ENCODE measurements around the gene ADK.
"Not testable (repeated sequence)": the region's sequence is repeated elsewhere in the genome, so short reads cannot be mapped to it uniquely, and the experiment has no call there.

ADK gene

GRCh38 chr10:74436523-74437170 lies 285.6 kb downstream of the ADK start:
- H3K4me1 Mint-ChIP-seq, result no peaks in the 10 kb centered on the region
- H3K36me3 Mint-ChIP-seq (ENCODE audit: insufficient read depth), result no peaks in the 10 kb centered on the region
- H3K4me3 Mint-ChIP-seq, result no peak overlapping the region
- no peak overlapping the region for H3K27ac Mint-ChIP-seq (ENCODE audit: low read depth)
- ATAC-seq (replicated peaks; ENCODE audit: extremely low read depth, poor library complexity, severe bottlenecking) (no peak), DNase-seq (ENCODE audit: low spot score in 2 of 2) (no peak)
- no peaks in the 10 kb centered on the region for H3K27me3 Mint-ChIP-seq
- no peaks in the 10 kb centered on the region for H3K9me3 Mint-ChIP-seq

- Mint-ChIP-seq H3K27me3 (no peaks in the 10 kb centered on the region), H3K9me3 (no peaks in the 10 kb centered on the region), H3K36me3 (ENCODE audit: insufficient read depth) (no peaks in the 10 kb centered on the region), H3K4me3 (no peak overlapping the region), H3K27ac (ENCODE audit: low read depth) (no peak overlapping the region), H3K4me1 (no peaks in the 10 kb centered on the region)
- ATAC-seq (replicated peaks; ENCODE audit: extremely low read depth, poor library complexity, severe bottlenecking) (no peak), DNase-seq (ENCODE audit: low spot score in 2 of 2) (no peak)
These were observed 286.8 kb downstream of the ADK start for GRCh38 chr10:74437822-74438221.

- no peak overlapping the region for H3K4me3 Mint-ChIP-seq
- H3K9me3 Mint-ChIP-seq, result no peaks in the 10 kb centered on the region
- ATAC-seq (replicated peaks; ENCODE audit: extremely low read depth, poor library complexity, severe bottlenecking), result no peak
- H3K27me3 Mint-ChIP-seq, result no peaks in the 10 kb centered on the region
- DNase-seq (ENCODE audit: low spot score in 2 of 2), result no peak
- H3K27ac Mint-ChIP-seq (ENCODE audit: low read depth), result no peak overlapping the region
- no peaks in the 10 kb centered on the region for H3K36me3 Mint-ChIP-seq (ENCODE audit: insufficient read depth)
- no peaks in the 10 kb centered on the region for H3K4me1 Mint-ChIP-seq
These were observed 288.2 kb downstream of the ADK start for GRCh38 chr10:74439213-74439612.

GRCh38 chr10:74445493-74445892 lies 294.5 kb downstream of the ADK start:
- Mint-ChIP-seq H3K4me1 (no peaks in the 10 kb centered on the region), H3K9me3 (no peaks in the 10 kb centered on the region), H3K27ac (ENCODE audit: low read depth) (no peak overlapping the region), H3K4me3 (no peak overlapping the region), H3K27me3 (no peaks in the 10 kb centered on the region), H3K36me3 (ENCODE audit: insufficient read depth) (no peaks in the 10 kb centered on the region)
- ATAC-seq (replicated peaks; ENCODE audit: extremely low read depth, poor library complexity, severe bottlenecking), result no peak
- no peak for DNase-seq (ENCODE audit: low spot score in 2 of 2)

- Mint-ChIP-seq H3K36me3 (ENCODE audit: insufficient read depth) (no peaks in the 10 kb centered on the region), H3K9me3 (no peaks in the 10 kb centered on the region), H3K4me3 (no peak overlapping the region), H3K27ac (ENCODE audit: low read depth) (no peak overlapping the region), H3K4me1 (no peaks in the 10 kb centered on the region), H3K27me3 (no peaks in the 10 kb centered on the region)
- ATAC-seq (replicated peaks; ENCODE audit: extremely low read depth, poor library complexity, severe bottlenecking) (no peak), DNase-seq (ENCODE audit: low spot score in 2 of 2) (no peak)
These were observed 299.6 kb downstream of the ADK start for GRCh38 chr10:74450602-74451001.

- H3K4me3 Mint-ChIP-seq, result no peak overlapping the region
- ATAC-seq (replicated peaks; ENCODE audit: extremely low read depth, poor library complexity, severe bottlenecking) (no peak), DNase-seq (ENCODE audit: low spot score in 2 of 2) (no peak)
- H3K27me3 Mint-ChIP-seq, result no peaks in the 10 kb centered on the region
- peak overlapping the region; percentile 56 for H3K27ac Mint-ChIP-seq (ENCODE audit: low read depth)
- H3K4me1 Mint-ChIP-seq, result no peaks in the 10 kb centered on the region
- no peaks in the 10 kb centered on the region for H3K9me3 Mint-ChIP-seq
- H3K36me3 Mint-ChIP-seq (ENCODE audit: insufficient read depth), result peaks cover 2% of the 10 kb centered on the region
These were observed 300.3 kb downstream of the ADK start for GRCh38 chr10:74451127-74451829.

GRCh38 chr10:74453169-74453568 lies 302.1 kb downstream of the ADK start:
- H3K27ac Mint-ChIP-seq (ENCODE audit: low read depth), result no peak overlapping the region
- H3K4me3 Mint-ChIP-seq, result no peak overlapping the region
- H3K36me3 Mint-ChIP-seq (ENCODE audit: insufficient read depth), result peaks cover 2% of the 10 kb centered on the region
- H3K4me1 Mint-ChIP-seq, result no peaks in the 10 kb centered on the region
- peaks cover 6% of the 10 kb centered on the region for H3K9me3 Mint-ChIP-seq
- ATAC-seq (replicated peaks; ENCODE audit: extremely low read depth, poor library complexity, severe bottlenecking) (no peak), DNase-seq (ENCODE audit: low spot score in 2 of 2) (no peak)
- no peaks in the 10 kb centered on the region for H3K27me3 Mint-ChIP-seq

GRCh38 chr10:74457478-74457877 lies 306.5 kb downstream of the ADK start:
- H3K4me1 Mint-ChIP-seq; DNase-seq (ENCODE audit: low spot score in 2 of 2); H3K27me3 Mint-ChIP-seq; H3K9me3 Mint-ChIP-seq; ATAC-seq (replicated peaks; ENCODE audit: extremely low read depth, poor library complexity, severe bottlenecking); H3K27ac Mint-ChIP-seq (ENCODE audit: low read depth); H3K36me3 Mint-ChIP-seq (ENCODE audit: insufficient read depth); H3K4me3 Mint-ChIP-seq: not testable (repeated sequence)

GRCh38 chr10:74460812-74461211 lies 309.8 kb downstream of the ADK start:
- Mint-ChIP-seq H3K27me3 (no peaks in the 10 kb centered on the region), H3K4me3 (no peak overlapping the region), H3K36me3 (ENCODE audit: insufficient read depth) (peaks cover 2% of the 10 kb centered on the region), H3K4me1 (no peaks in the 10 kb centered on the region), H3K27ac (ENCODE audit: low read depth) (no peak overlapping the region), H3K9me3 (peaks cover 6% of the 10 kb centered on the region)
- ATAC-seq (replicated peaks; ENCODE audit: extremely low read depth, poor library complexity, severe bottlenecking) (no peak), DNase-seq (ENCODE audit: low spot score in 2 of 2) (no peak)

GRCh38 chr10:74474022-74474713 lies 323.1 kb downstream of the ADK start:
- Mint-ChIP-seq H3K36me3 (ENCODE audit: insufficient read depth) (no peaks in the 10 kb centered on the region), H3K4me3 (no peak overlapping the region), H3K9me3 (no peaks in the 10 kb centered on the region), H3K27me3 (no peaks in the 10 kb centered on the region), H3K4me1 (peaks cover 2% of the 10 kb centered on the region), H3K27ac (ENCODE audit: low read depth) (no peak overlapping the region)
- no peak for ATAC-seq (replicated peaks; ENCODE audit: extremely low read depth, poor library complexity, severe bottlenecking)
- no peak for DNase-seq (ENCODE audit: low spot score in 2 of 2)

GRCh38 chr10:74476162-74476706 lies 325.2 kb downstream of the ADK start:
- not testable (repeated sequence) for H3K27ac Mint-ChIP-seq (ENCODE audit: low read depth); H3K36me3 Mint-ChIP-seq (ENCODE audit: insufficient read depth); H3K27me3 Mint-ChIP-seq; ATAC-seq (replicated peaks; ENCODE audit: extremely low read depth, poor library complexity, severe bottlenecking); H3K9me3 Mint-ChIP-seq; DNase-seq (ENCODE audit: low spot score in 2 of 2); H3K4me1 Mint-ChIP-seq; H3K4me3 Mint-ChIP-seq

- H3K4me3 Mint-ChIP-seq, result no peak overlapping the region
- H3K9me3 Mint-ChIP-seq, result peaks cover 5% of the 10 kb centered on the region
- peaks cover 6% of the 10 kb centered on the region for H3K4me1 Mint-ChIP-seq
- no peaks in the 10 kb centered on the region for H3K27me3 Mint-ChIP-seq
- ATAC-seq (replicated peaks; ENCODE audit: extremely low read depth, poor library complexity, severe bottlenecking), result no peak
- H3K27ac Mint-ChIP-seq (ENCODE audit: low read depth), result no peak overlapping the region
- DNase-seq (ENCODE audit: low spot score in 2 of 2), result no peak
- no peaks in the 10 kb centered on the region for H3K36me3 Mint-ChIP-seq (ENCODE audit: insufficient read depth)
These were observed 329.8 kb downstream of the ADK start for GRCh38 chr10:74480778-74481177.

- H3K4me1 Mint-ChIP-seq, result peaks cover 6% of the 10 kb centered on the region
- H3K36me3 Mint-ChIP-seq (ENCODE audit: insufficient read depth), result no peaks in the 10 kb centered on the region
- H3K9me3 Mint-ChIP-seq, result peaks cover 5% of the 10 kb centered on the region
- no peak overlapping the region for H3K27ac Mint-ChIP-seq (ENCODE audit: low read depth)
- ATAC-seq (replicated peaks; ENCODE audit: extremely low read depth, poor library complexity, severe bottlenecking) (no peak), DNase-seq (ENCODE audit: low spot score in 2 of 2) (no peak)
- no peaks in the 10 kb centered on the region for H3K27me3 Mint-ChIP-seq
- no peak overlapping the region for H3K4me3 Mint-ChIP-seq
These were observed 332.3 kb downstream of the ADK start for GRCh38 chr10:74483356-74483755.
